ELR (cell line): ENCODE measurements around the gene TAB3.
A peak's percentile ranks its signal among the peaks of the same experiment; 100 is the strongest.

Source experiments
- DNase-seq: peaks from one replicate; pipeline ENCODE4 v3.0.0-alpha.2; 2015; ENCODE audit warnings: low read depth

Gene TAB3

DNA sequence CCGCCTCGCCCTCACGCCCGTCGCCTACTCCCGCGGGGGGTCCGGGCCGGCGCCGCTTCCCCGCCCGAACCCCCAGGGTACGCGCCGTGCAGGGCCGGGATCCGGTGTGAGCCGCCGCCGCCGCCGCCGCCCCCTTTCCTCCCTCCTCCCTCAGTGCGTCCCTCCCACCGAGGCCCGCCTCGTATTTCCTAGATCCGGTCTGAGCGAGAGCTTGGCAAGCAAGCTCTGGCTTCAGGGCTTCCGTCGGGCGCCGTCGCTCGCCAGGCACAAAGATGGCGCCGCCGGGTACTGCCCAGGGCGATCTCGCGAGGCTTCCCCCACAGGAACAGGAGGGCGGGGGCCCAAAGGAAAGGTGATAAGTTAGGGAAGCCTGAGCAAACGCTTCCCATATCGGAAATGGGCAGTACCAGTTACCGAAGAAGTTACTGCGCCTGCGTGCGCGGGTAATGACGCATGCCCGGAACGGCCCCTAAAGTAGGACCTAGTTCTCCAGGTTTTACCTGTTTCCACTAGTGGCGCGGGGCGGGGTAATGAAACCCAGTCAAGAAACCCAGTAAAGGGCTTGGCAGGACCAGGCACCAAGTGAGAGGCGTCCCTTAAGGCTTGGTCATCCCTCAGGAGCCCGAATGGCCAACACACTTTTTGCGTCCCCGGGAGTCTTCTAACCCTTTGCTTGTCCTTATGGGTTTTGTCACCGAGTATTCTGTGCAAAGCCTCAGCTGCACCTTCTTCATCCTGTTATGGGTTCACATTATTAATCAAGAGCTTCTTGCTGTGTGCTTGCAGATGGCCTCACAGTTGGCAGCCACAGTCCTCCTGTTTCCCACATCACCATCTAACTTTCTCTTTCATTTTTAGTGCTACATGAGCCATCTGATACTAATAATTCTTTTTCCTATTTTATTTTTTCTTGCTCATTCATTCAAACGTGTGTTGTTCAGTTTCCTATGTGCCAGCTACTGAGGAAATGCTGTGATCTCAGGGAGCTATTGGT lies at the start of gene TAB3:
TSS of gene TAB3 (minus strand) at position 108 of the 994 bp plus-strand sequence. CDS start 29,666 bp downstream, outside the sequence.
- peak; percentile 95 for DNase-seq

DNA sequence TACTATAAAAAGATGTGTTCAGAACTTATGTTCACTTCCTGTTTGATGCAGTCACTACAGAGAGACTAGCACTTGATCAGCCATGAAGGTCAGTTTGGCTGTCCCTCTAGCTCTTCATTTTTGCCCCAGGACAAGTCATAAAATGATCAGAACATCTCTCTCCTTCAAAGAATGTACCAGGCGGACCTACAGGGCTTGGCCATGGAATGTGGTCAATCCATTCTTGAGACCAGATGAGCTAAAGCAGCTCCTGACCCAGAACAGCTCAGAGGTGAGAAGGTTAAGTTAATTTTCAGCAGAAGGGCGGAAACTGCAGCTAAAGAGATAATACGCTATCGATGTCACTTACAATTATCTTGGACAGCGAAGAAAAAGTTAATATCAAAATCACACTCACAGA lies 49.2 kb upstream of the TAB3 start:
- DNase-seq = no peak

- peak; percentile 36 for DNase-seq
Observed at GRCh38 chrX:30935985-30936384, 46.9 kb upstream of the TAB3 start.

DNA sequence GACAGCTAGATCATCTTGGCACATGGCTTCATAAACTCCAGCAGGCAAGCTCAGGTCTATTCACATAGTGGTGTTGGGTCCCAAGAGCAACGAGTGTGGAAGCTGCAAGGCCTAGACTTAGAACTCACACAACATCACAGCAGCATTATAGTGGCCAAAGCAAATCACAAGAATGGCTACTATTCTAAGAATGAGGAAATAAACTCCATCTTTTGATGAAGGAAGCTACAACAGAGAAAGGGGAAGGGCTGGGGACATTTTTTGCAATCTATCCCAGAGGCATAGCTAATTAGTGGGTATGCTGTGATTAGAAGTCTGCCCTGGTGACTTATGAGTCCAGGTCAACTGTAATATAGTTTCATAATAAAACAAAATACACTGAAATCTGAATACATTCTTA lies 42.9 kb upstream of the TAB3 start:
- no peak for DNase-seq

GRCh38 chrX:30930679-30931078 lies 41.6 kb upstream of the TAB3 start:
- no peak for DNase-seq

- no peak for DNase-seq
Observed at GRCh38 chrX:30930143-30930542, 41.1 kb upstream of the TAB3 start.

- DNase-seq = no peak
Observed at GRCh38 chrX:30920271-30920670, 31.2 kb upstream of the TAB3 start.

- DNase-seq = no peak
Observed at GRCh38 chrX:30918480-30918879, 29.4 kb upstream of the TAB3 start.

DNA sequence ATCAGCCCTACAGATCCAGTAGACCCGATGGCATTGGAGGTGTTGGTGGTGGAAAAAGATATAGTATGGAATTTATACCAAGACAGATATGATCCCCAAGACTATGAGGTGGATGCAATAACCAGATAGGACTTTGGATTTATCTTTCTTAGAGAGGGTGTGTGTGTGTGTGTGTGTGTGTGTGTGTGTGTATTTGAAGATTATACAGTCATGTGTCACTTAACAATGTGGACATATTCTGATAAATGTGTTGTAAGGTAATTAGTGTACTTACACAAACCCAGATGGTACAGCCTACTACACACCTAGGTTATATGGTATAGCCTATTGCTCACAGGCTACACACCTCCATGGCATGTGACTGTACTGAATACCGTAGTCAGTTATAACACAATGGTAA lies 24.4 kb upstream of the TAB3 start:
- no peak for DNase-seq

DNA sequence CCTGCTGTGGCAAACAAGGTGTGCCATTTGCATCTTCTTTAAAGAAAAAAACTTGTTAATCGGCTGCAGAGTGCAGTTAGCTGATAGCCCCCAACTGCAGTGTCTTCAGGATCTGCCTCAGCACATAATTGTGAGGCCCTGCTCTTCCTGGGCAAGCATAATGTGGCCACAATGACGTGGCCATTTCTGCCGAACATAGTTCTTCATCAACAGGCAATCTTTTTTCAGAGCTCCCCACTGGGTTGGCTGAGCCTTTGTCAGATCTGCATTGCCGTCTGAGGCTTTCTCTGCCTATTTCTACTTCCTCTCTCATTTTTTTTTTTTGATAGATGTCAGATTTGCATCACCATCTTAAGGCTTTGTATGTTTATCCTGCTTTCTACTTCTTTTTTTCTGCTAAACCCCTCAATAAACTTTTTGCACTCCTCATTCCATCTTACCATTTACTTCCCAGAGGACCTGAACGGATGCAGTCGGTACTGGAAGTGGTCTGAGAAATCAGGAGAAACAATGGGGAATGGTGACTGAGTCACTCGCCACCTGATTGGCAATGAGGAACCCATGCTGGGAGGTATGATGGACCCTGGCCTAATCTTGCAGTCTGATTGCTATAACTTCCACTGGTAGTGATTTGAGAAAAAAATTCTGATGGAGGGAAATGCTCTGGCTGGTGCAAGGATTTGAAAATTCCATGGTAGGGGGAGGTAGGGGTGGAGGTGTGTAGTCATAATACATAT lies 21.2 kb upstream of the TAB3 start:
- DNase-seq = peak; percentile 26

DNA sequence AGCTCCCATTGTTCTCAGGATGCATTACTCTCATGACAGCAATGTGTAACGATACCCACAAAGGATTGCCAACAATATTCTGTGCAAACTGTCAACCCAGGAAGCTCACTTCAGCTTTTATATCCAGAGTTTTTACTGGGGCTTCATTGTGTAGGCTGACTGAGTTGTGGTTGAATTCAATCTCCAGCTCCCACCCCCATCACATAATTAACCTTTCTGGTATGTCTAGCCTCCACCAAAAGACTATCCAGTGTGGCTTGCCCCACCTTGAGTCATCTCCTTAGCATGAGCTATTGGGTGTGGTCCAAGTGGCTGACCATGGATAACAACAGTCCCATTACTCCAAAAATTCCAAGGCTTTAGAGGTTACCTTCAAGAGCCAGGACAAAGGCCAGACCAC lies 17.7 kb upstream of the TAB3 start:
- DNase-seq = peak; percentile 75

DNA sequence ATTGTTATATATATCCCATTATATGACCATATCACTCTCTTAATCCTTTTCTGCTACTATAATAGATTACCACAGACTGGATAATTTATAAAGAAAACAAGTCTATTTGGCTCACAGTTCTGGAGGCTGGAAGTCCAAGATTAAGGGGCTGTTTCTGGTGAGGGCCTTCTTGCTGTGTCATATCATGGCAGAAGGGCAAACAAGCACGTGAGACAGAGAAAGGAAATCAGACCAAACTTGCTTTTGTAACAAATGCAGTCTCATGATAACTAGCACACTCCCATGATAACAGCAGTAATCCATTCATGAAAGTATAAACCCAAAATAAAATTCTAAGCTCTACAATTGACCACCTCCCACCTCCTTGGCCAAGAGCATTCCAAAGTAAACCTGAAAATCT lies 16.3 kb upstream of the TAB3 start:
- DNase-seq = no peak

DNA sequence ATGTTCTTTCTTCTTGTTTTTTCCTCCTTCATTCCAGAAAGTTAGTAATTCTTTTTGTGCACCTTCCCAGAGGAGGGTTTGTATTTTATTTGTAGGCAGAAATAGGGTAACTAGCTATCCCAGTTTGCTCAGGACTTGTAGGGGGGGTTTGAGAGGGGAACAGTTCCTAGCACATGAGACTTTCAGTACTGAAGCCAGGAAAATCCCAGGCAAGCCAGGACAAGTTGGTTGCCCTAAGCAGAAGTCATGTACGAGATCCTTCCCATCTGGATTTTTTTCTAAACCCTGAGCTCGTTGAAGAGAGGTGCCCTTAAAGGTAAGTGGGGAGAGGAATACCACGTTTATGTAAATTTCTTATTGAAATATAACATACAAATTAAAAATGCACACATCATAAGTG lies 15.6 kb upstream of the TAB3 start:
- no peak for DNase-seq

- no peak for DNase-seq
Observed at GRCh38 chrX:30904186-30904585, 15.1 kb upstream of the TAB3 start.

- DNase-seq = no peak
Observed at GRCh38 chrX:30900227-30900626, 11.2 kb upstream of the TAB3 start.

- no peak for DNase-seq
Observed at GRCh38 chrX:30898886-30899285, 9.8 kb upstream of the TAB3 start.

DNA sequence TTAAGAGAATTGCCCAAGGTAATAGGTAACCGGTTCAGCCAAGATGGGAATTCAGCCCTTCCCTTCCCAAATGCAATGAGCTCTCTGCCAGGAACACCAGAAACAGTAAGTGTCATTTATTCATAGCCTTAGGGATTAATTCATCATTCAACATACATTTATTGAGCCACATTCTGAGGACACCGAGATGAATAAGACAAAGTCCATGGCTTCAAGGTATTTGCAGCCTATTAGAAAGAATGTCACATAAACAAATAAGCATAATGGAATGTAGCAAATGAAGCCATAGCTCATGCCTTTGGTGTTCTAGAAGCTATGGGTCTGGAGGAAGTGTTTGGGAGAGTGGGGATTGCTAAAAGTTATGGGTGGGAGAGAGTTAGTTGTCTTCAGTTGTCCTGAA lies 6.3 kb upstream of the TAB3 start:
- no peak for DNase-seq

GRCh38 chrX:30893206-30893605 lies 4.2 kb upstream of the TAB3 start:
- no peak for DNase-seq

GRCh38 chrX:30892591-30892990 lies 3.5 kb upstream of the TAB3 start:
- no peak for DNase-seq

DNA sequence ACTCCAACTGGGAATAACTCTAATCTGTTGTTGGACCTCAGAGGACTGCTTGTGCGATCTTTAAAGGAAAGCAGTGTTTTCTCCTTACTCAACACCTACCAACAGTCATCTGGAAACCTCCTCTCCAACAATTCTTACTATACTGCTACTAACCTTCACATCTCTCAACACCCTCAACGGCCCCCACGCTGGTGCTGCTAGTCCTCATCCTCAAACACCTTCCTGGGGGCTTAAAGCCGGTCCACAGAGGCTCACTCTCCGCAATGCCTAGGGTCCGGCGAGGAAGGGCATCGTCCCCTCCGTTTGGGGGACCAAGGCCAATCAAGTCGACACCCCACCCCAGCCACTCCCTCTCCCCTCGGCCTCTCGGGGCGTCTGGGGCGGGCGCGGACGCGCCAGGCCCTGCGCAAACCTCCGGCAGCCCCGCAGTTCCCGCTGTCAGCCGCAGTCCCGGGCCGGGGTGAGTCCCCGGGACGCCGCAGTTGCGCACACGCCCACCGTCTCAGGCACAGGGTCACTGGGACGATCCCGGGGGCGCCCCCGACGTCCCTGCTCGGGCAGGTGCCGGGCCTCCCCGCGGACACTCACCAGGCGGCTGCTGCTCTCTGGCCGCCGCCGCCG lies 418 bp downstream of the TAB3 start:
- peak; percentile 26 for DNase-seq

DNA sequence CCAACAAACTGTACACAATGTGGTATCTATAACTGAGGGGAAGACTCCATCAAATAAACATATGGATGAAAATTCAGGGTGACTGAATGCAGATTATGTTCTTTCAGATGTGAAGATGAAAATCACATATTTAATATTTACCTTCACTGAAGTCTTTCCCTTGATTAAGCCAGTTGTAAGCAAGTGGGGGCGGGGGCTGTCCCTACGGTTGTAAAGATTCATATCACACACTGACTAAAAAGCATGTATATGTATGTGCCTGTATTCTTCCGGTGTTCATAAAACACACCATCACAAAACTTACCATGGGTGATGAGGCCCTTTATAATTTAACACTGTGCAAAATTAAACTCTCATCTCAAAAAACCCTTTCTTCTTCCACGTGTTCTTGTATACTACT lies 1.3 kb downstream of the TAB3 start:
- no peak for DNase-seq

DNA sequence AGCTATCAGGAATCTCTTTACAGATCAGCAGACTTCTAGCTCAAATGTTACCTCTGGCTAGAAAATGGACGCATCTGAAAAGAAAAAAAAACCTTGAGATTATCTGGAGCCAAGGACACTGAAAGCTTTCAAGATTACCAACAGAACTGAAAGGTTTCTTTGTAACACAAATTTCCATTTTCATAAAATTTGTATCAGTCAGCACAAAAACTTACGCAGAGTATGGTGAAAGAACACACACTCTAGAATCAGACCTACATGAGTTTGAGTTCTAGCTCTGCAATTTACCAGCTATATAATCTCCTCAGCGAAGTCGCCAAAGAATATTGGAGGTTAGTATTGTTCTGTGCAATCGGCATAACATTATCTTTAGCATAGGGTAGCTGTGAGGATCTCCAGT lies 1.8 kb downstream of the TAB3 start:
- no peak for DNase-seq

GRCh38 chrX:30885136-30885535 lies 3.9 kb downstream of the TAB3 start:
- no peak for DNase-seq
